Activated CD4-positive, alpha-beta T cell treated with anti-CD3 and anti-CD28 coated beads, Interleukin-2, Interleukin-6, amounts not matched to agents 100 ng/mL and 50 ng/mL, durations not matched to agents 16 hours and 8 hours (primary cell): ENCODE data around the gene COL15A1.

ENCODE experiments used
- DNase-seq: peaks from one replicate; pipeline ENCODE4 v3.0.0-alpha.2; 2020

COL15A1 gene

DNA sequence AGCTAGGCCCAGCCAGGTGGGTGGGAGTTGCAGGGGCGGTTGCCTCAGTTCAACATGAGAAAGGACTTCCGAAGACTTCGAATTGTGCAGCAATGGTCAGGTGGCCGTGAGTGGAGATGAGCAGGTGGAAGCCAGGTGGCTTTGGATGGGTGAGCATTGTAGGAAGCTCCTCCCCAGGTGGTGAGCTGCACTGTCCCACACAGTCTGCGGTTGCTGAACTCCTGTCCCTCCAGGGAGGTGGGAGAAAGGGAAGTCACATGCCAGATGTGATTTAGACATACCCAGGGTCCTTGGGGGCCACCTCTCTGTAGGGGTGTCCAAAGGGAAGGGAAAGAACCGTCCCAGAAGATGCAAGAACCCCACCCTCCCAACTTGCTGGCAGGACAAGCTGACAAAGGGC, 30.4 kb downstream of the COL15A1 start:
- DNase-seq = no peak

DNA sequence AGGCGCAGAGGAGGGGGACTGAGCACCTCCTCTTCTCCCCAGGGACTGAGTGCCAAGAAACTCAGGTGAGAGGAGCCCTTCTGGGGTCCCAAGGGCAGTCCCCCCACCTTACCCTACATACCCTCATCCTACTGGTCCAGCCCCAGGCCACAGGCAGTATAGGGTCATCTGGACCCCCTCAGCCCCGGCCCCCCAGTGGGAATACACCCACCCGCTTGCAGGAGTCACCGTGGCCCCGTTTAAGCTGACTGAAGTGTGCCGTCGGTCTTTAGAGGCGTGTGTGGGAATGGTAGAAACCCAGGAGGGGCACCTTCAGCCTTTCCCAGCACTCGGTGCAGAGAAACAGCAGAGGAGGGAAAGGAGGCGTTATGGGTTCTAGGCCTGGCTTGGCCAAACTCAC, 30.8 kb downstream of the COL15A1 start:
- DNase-seq = no peak

DNA sequence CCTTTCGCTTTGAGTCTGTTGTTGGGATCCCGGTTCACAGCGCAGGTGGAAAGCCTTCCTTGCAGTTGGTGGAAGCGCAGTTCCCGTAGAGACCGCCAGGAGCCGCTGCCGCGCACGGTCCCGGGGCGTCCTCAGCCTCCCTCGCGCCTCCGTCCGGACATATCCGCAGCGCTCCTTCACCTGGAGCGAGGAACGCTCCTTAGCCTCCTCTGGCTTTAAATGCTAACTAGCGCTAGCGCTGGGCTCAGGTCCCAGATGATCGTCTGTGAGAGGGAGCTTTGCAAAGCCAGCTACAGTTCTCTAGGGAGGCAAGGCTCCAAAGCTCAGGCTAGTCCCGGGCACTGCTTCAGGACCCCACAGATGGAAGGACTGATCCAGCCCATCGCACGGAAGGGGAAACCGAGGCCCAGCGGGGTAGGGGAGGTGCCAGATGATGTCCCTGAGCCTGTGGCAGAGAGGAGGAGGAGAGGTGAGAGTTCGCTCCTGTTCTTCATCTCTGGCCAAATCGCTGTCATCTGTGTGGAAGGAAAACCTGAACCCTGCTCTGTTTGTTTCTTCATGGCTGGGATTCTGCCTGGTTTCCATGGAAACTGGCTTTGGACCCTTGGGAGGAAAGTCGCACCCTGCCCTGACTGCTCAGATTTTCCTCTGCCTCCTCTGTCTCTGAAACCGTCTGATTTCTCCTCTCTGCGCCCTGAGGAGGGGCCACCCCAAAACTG, 31.4 kb downstream of the COL15A1 start:
- peak; percentile 87 for DNase-seq

DNA sequence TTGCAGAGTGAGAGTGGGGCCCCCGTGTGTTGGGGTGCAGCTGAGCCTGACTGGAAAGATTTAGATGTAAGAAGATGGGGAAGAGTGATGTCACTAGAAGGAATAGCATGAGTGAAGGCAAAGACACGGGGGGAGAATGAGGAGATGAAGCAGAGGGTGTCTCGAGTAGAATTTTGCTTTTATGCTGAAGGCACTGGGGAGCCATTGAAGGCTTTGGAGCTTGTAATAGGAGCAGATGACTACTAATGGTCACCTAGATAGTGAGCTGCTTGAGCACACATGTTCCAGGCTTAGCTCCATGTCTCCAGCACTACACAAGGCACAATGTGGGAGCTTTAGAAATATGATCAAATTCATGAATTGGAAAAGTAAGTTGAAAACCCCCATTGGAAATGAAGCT, 32.1 kb downstream of the COL15A1 start:
- DNase-seq = no peak

DNA sequence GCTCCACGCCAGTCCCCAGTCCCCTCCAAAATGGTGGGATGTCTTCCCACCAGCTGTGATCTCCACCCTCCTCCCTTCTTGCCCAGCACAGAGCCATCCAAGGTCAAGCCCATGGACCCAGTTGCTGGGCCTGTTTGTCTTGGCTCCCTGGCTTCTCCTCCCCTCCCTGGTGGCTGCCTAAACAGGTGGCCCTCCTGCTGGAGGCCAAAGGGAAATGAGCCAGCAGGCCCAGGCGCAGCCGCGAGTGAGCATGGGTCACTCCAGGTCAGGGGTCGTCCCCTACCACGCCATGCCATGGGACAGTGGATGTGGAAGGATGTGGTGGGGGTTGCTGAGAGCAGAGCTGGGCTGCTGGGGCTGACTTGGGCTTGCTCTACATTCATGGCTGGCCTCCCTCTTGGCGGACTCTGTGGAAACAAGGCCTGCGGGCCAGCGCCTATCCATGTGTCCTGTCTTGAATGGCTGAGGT, 33.6 kb downstream of the COL15A1 start:
- DNase-seq = no peak

DNA sequence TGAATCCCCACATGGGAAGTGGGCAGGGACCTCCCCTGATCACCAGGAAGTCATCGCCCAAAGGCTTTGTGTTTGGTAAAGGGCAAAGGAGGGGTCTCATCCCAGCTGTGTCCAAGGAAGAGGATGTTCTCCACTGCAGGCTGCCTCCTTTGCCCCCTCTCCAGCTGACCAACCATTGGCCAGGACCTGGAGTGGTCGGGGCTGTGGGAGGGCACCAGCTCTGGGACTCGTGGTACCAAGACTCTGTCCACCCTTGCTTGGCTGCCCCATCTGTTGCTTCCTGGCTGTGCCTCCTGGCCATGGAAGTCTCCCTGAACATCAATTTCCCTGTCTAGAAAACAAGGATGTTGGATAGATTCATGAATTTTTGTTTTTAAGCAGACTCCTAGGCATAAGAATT, 34.1 kb downstream of the COL15A1 start:
- DNase-seq = no peak

DNA sequence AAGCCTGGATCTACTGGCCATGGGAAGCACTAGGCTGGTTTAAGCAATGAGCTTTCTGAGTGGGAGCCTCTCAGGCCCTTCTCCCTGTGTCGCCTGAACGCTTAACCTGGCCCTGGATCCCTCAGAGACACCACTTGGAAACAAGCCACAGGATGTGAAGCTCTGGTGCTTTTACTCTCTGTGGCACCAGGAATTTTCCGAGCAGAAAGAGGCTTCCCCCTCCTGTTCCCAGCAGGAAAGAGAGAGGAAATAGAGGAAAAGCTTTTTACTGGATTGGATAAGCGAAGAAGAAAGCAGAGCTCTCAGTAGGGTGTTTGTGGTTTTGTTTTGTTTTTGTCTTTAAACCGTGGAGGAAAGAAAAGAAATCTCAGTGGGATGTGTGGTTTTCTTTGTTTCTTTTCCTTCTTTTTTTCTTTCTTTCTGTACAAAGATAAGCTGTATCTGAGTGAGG, 34.5 kb downstream of the COL15A1 start:
- no peak for DNase-seq

DNA sequence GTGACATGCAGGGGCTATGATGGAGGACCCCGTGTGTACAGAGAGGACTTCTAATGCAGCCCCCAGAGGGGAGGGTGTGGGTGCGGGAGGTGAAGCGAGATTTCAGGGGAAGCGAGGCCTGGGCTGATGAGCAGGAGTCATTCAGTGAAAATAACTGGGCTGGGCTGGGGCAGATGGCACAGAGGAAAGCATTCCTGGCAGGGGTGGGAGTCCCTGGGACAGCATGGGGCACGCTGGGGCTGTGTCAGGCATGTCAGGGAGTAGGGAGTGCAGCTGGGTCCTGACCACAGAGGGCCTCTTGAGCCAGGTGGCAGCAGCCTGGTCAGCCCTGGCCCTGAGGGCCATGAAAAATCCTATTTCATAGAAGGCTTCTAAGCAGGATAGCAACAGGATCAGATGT, 36.6 kb downstream of the COL15A1 start:
- no peak for DNase-seq

DNA sequence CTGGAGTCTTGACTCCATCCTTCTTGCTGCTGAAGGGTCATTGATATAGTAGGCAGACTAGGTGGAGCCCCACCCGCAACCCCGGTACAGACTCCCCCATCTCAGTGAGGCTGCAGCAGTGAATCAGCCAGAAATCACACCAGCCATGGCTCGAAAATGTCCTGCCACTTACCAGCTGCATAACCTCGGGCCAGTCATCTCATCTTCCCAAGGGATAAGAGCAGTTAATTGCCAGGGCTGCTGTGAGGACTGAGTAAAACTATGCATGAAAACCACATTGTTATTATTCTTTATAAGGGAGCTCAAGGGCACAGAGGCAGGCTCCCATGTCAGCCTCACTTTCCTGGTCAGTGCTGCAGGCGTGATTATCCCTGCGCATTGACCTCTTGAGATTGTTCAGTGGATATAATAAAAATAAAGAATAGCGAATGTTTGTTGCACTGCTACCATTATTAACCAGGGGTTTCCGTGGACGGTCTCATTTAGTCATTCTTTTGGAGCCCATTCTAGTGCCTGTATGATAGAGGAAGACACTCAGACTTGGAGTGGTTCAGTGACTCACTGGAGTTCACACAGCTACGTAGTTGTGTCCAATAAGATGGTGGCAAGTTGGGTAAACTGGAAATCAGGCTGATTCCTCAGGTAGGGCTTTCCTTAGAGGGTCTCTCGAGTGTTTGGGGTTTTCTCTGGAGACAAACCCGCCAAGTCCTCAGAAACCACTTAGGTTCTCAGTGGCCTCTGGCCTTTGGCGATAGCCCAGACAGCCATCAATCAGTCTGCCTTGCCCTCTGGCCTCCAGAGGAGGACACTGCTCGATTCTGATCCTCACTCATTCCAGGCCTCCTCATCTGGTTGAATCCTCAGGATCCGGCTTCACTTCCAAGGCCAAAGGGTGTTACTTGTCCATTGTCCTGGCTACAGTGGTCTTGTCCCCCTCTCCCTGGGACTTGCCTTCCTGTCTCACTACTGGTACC, 39.9 kb downstream of the COL15A1 start:
- DNase-seq = no peak

DNA sequence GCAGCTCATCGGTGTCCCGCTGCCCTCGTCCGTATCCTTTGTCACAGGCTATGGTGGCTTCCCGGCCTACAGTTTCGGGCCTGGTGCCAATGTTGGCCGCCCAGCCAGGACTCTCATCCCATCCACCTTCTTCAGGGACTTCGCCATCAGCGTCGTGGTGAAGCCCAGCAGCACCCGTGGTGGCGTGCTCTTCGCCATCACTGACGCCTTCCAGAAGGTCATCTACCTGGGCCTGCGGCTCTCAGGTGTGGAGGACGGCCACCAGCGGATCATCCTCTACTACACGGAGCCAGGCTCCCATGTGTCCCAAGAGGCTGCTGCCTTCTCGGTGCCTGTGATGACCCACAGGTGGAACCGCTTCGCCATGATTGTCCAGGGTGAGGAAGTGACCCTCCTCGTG, 41.9 kb downstream of the COL15A1 start:
- DNase-seq = no peak

DNA sequence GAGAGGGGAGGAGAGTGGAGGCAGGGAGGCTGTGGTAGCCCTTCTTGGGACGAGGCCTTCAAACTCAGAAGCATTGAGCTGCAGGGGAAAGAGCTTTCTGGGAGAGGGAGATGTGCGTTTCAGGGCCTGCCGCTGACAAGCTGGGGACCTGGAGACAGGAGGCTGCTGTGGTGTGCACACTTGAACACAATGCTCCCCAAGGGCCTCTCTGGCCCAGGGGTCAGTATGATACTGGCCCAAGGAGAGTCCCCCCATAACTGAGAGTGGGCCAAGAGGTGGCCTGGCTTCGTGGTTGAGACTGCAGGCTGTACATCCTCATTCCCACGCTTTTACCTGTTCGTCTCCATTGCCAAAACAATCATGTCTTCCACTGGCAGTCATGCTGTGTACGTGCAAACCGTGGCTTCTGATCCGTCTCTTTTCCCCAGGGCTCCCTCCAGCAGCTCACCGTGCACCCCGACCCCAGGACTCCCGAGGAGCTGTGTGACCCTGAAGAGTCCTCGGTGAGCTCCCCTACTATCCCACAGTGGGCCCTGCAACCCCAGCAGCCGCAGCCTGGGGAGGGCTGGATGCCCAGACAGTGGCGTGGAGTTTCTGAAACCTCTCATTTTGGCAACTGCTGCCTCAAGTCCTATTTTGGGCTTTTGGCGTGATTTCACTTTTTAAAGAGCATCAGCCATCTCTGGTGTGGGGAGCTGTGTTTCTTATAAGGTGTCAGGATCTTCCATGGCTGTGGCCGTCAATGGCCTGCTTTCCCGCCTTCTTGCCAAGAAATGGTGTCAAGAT, 43.4 kb downstream of the COL15A1 start:
- no peak for DNase-seq

DNA sequence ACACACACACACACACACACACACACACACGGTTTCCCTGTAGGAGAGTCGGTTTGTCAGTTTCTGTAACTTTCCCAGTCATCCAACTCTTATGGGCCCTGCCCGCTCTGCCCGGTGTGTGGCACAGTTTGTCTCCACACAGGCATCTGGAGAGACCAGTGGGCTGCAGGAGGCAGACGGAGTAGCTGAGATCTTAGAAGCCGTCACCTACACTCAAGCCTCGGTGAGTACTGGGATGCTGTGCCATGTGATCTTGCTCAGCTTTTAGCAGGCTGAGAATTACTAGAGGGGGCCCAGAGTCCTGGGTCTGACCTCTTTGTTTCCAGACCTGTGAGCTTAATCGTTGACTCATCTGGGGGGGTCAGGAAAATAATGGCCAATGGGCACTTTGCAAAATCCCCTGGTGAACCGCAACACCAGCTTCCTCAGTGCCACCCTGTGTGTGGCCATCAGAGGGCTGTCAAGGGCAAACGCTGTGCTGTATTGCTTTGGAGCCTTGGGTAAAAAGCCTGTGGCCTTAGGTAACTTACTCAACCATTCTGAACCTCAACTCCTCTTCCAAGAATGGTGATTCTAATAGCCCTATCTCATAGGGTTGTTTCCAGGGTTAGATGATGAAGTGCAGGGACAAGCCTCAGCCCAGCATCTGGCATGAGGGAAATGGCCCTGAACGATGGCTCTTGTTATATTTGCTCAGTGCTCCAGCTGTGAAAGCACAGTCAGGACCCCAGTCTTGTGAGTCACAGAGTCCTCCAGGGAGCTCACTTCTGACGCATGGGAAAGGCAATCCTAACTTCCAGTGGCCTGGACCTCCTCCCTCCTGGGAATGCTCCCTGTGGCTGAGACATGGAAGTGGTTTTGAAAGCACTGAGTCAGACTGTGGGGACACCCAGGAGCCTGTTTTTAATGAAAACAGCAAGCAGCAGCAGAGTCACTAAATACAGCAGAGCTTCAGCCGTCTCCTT, 45.6 kb downstream of the COL15A1 start:
- no peak for DNase-seq

DNA sequence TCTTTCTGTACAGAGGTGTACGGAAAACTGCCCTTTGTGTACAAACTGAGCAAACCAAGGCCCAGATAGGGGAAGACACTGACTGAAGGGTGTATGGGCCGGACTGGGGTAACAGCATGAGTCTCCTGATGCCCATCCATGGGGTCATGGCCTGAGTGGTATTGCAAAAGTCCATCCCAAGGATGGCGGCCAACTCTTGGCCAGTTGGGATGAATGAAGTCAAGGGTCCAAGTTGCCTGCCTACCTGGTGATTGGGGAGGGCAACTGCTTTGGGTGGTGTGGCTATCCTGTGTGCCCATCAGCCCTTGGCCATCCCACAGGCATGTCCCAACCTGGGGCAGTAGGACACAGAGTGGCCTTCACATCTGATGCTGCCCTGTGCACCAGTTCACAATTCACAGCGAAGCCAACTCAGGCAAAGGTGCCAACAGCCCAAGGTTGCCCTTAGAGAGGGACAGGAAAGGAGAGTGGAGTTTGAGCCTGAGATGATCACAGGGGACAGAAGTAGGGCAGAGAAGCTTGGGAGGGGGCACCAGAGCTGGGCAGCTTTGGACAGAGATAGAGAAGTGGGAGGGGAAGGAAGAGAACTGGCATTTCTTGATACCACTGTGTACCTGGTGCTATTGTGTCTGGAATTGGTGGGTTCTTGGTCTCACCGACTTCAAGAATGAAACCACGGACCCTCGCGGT, 46.6 kb downstream of the COL15A1 start:
- DNase-seq = no peak

DNA sequence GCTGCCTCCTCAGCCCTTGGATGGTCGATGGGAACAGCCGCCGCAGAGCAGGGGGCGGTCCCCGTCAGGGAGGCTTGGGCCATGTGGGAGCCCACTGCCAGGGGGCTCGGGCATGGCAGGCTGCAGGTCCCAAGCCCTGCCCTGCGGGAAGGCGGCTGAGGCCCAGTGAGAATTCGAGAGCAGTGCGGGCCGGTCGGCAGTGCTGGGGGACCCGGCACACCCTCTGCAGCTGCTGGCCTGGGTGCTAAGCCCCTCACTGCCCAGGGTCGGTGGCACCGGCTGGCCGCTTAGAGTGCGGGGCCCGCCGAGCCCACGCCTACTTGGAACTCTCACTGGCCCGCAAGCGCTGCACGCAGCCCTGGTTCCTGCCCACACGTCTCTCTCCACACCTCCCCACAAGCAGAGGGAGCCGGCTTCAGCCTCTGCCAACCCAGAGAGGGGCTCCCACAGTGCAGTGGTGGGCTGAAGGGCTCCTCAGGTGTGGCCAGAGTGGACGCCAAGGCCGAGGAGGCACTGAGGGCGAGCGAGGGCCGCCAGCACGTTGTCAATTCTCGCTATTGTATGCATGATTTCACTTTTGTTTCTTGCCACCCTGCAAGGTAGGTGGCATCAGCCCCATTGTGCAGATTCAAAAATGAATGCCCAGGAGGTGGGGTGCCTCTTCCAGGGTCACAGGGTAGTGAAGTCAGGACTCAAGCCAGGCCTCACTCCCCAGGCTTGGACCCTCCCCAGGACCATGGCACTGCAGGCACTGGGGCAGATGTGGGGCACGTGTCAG, 48.6 kb downstream of the COL15A1 start:
- no peak for DNase-seq

DNA sequence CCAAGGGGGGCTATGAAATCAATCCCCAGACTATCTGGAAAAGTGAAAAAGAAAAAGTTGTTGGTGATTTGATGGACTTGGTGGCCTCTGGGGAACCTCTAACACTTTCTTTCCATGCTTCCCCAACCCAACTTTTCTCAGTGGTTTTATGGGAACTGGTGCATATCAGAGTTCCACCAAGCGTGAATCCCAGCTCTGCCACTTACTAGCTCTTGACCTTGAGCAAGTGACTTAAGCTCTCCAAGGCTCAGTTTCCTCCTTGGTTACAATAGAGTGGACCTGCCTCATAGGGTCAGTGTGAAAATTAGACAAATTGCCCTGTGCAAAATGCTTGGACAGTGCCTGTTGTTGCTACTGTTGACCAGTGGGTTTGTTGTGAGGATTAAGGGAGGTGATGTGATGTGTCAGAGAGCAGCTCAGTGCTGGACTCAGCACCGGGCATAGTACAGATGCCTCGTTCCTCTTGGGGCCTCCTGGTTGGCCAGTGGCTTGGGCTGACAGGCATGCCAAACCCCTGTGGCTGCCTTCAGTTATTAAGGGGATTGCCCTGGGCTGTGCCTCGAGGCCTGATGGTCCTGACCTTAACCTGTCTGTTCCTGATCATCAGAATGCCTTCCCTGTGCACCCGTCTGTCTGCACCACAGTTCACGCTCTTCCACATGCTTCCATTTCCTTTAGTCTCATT, 49.3 kb downstream of the COL15A1 start:
- DNase-seq = no peak

DNA sequence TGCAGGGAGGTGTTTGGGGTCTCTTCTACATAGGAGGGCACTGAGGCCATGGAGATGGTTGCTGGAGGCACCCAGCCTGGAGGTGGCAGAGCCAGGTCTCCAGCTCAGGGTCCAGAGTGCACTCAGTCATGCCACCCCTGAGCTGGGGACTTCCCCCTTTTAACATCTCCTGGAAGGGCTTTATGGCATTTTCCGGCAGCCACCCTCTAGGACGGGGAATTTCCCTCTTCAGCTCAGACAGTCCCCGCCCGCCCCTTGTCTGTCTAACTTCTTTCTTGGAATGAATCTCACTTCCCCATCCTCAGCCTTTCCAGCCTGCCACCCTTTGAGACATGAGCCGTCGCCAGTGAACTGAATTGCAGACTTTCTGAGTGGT, 49.9 kb downstream of the COL15A1 start:
- DNase-seq = peak; percentile 72

DNA sequence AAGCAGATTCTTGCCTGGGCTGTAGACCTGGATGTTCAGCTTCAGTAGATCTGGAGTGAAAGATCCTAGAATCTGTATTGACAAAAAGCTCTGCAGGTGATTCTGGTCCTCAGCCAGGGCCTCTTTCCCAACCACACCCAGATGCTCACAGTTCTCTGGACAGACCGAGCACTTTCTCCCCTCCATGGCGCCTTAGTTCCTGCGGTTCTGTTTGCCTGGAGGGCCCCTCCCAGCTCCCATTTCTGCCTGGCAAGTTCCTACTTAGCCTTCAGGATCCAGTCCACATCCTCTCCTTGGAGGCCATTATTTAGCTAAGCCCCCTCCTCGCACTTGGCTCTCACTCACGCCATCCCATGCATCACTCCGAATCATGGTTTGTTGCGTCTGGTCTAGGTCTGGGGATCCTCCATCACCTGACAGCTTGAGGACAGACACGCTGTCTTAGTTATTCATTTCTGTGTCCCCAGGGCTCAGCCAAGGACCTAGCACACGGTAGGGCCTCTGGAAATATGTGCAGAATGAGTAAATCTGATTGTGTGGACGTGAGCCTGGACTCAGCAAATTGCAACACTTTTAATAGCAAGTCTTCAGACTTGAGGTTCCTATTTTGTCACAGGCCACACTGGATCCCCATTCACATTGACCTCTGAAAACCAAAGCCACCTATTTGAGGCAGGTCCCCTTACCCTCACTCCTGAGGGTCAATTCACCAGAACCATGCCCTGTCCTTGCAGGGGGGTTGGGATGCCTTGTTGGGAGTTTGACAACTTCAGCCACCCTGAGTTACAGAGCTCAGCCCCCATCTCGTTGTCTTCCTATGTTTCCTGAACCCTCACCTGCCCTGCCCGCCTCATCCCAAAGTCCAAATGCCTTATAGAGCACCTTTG, 50.7 kb downstream of the COL15A1 start:
- no peak for DNase-seq

DNA sequence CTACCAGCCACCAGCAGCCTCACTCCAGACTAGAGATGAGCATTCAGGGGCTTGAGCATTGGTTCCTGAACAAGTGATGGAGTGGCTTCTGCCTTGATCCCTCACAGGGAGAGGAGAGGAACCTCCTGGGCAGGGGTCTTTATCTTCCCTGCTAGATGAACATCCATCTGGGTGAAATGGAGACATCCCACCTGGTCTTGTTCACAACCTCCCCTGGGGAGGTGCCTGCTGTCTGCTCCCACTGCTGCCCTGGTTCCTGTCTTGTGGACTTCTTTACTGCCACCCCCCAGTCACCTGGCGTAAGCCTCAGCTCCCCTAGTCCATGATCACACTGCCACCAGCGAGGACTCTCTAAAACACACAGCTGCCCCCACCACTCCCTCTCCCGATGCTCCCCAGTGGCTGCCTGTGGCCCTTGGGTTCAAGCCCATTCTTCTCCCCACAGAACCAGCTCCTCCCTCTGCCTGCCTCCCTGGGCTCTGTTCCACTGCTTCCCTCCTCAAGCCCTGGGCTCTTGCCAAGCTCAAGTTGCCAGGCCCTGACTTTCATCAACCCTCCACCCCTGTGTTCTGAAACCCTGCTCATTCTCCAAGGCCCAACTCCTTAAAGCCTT, 51.5 kb downstream of the COL15A1 start:
- no peak for DNase-seq
